ENCODE results near the gene PBX4.

The PBX4 gene

DNA sequence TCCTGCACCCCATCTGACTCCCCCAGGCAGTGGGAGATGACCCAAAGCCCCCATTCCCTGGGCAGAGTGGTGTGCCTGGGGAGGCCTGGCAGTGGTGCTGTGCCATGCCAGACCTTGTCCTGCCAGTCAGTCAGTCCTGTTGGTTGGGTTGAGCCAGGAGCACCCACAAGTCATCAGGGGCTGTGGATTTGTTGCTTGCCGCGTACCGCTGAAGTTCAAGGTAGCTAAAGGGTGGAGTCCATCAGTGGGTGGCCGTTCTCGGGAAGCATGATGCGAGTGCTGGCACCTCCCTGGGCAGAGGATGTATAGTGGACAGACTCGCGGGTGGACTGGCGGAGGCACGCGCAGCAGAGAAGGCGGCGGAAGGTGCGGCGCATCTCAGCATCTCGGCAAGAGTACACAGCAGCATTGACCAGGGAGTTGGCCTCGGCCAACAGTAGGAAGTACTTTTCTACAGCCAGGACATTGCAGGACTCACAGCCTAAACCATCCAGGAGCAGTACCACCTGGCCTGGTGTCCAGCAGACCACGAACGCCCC is 5.6 kb upstream of the PBX4 start:
- Histone ChIP-seq H3K27me3 (ENCODE audit: insufficient read depth, poor library complexity, severe bottlenecking) (no peaks in the 10 kb centered on the region), H3K4me3 (replicated peaks; ENCODE audit: insufficient read depth, low read length) (no peak overlapping the region), H3K27ac (replicated peaks) (no peak overlapping the region)
- TF ChIP-seq, protein P1, sequence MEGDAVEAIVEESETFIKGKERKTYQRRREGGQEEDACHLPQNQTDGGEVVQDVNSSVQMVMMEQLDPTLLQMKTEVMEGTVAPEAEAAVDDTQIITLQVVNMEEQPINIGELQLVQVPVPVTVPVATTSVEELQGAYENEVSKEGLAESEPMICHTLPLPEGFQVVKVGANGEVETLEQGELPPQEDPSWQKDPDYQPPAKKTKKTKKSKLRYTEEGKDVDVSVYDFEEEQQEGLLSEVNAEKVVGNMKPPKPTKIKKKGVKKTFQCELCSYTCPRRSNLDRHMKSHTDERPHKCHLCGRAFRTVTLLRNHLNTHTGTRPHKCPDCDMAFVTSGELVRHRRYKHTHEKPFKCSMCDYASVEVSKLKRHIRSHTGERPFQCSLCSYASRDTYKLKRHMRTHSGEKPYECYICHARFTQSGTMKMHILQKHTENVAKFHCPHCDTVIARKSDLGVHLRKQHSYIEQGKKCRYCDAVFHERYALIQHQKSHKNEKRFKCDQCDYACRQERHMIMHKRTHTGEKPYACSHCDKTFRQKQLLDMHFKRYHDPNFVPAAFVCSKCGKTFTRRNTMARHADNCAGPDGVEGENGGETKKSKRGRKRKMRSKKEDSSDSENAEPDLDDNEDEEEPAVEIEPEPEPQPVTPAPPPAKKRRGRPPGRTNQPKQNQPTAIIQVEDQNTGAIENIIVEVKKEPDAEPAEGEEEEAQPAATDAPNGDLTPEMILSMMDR (IDR thresholded peaks at IDR 0.05; ENCODE audit: insufficient read depth, low read length) = no peak
- TF ChIP-seq SPI1 (IDR thresholded peaks at IDR 0.05; ENCODE audit: borderline replicate concordance, low read depth) (no peak), GABPA (IDR thresholded peaks at IDR 0.05; ENCODE audit: low read depth) (no peak), POLR2AphosphoS5 (IDR thresholded peaks at IDR 0.05; ENCODE audit: low read depth) (no peak)
- TF ChIP-seq, protein P2, sequence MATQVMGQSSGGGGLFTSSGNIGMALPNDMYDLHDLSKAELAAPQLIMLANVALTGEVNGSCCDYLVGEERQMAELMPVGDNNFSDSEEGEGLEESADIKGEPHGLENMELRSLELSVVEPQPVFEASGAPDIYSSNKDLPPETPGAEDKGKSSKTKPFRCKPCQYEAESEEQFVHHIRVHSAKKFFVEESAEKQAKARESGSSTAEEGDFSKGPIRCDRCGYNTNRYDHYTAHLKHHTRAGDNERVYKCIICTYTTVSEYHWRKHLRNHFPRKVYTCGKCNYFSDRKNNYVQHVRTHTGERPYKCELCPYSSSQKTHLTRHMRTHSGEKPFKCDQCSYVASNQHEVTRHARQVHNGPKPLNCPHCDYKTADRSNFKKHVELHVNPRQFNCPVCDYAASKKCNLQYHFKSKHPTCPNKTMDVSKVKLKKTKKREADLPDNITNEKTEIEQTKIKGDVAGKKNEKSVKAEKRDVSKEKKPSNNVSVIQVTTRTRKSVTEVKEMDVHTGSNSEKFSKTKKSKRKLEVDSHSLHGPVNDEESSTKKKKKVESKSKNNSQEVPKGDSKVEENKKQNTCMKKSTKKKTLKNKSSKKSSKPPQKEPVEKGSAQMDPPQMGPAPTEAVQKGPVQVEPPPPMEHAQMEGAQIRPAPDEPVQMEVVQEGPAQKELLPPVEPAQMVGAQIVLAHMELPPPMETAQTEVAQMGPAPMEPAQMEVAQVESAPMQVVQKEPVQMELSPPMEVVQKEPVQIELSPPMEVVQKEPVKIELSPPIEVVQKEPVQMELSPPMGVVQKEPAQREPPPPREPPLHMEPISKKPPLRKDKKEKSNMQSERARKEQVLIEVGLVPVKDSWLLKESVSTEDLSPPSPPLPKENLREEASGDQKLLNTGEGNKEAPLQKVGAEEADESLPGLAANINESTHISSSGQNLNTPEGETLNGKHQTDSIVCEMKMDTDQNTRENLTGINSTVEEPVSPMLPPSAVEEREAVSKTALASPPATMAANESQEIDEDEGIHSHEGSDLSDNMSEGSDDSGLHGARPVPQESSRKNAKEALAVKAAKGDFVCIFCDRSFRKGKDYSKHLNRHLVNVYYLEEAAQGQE (IDR thresholded peaks at IDR 0.05; ENCODE audit: insufficient replicate concordance, low read depth) = no peak
- no peak for DNase-seq (ENCODE audit: low read depth in 1 of 2, low spot score in 1 of 2)

DNA sequence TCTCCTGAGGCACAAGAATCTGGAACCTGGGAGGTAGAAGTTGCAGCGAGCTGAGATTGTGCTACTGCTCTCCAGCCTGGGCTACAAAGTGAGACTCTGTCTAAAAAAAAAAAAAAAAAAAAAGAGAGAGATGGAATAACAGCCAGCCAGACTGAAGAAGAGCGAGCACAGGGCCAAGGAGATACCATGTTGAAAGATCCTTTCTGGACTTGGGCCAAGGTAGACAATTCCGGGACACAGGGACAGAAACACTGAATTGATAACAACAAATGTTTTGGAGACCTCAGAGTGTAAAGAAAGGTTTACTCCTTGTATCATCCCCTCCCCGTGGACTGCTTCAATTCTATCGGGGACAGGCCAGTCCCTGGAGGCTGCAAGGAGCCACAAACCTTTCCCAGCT is 4.9 kb upstream of the PBX4 start:
- H3K27ac ChIP-seq (replicated peaks) = no peak overlapping the region
- no peak overlapping the region for H3K4me3 ChIP-seq (replicated peaks; ENCODE audit: insufficient read depth, low read length)
- TF ChIP-seq, protein P1 (IDR thresholded peaks at IDR 0.05; ENCODE audit: insufficient read depth, low read length) = no peak
- TF ChIP-seq, protein P2 (IDR thresholded peaks at IDR 0.05; ENCODE audit: insufficient replicate concordance, low read depth) = no peak
- no peak for TF ChIP-seq GABPA (IDR thresholded peaks at IDR 0.05; ENCODE audit: low read depth)
- no peak for TF ChIP-seq POLR2AphosphoS5 (IDR thresholded peaks at IDR 0.05; ENCODE audit: low read depth)
- no peak for TF ChIP-seq SPI1 (IDR thresholded peaks at IDR 0.05; ENCODE audit: borderline replicate concordance, low read depth)
- no peaks in the 10 kb centered on the region for H3K27me3 ChIP-seq (ENCODE audit: insufficient read depth, poor library complexity, severe bottlenecking)
- no peak for DNase-seq (ENCODE audit: low read depth in 1 of 2, low spot score in 1 of 2)

- Histone ChIP-seq H3K4me3 (replicated peaks; ENCODE audit: insufficient read depth, low read length) (no peak overlapping the region), H3K27me3 (ENCODE audit: insufficient read depth, poor library complexity, severe bottlenecking) (no peaks in the 10 kb centered on the region), H3K27ac (replicated peaks) (no peak overlapping the region)
- no peak for DNase-seq (ENCODE audit: low read depth in 1 of 2, low spot score in 1 of 2)
- TF ChIP-seq, protein P1 (IDR thresholded peaks at IDR 0.05; ENCODE audit: insufficient read depth, low read length) = no peak
- TF ChIP-seq SPI1 (IDR thresholded peaks at IDR 0.05; ENCODE audit: borderline replicate concordance, low read depth) = no peak
- TF ChIP-seq POLR2AphosphoS5 (IDR thresholded peaks at IDR 0.05; ENCODE audit: low read depth) = no peak
- TF ChIP-seq, protein P2 (IDR thresholded peaks at IDR 0.05; ENCODE audit: insufficient replicate concordance, low read depth) = no peak
- TF ChIP-seq GABPA (IDR thresholded peaks at IDR 0.05; ENCODE audit: low read depth) = no peak
These were observed 1.3 kb upstream of the PBX4 start for GRCh38 chr19:19619849-19620210.
